ENCODE measurements around the gene OR8B8.
"Not testable (repeated sequence)": the region's sequence is repeated elsewhere in the genome, so short reads cannot be mapped to it uniquely, and the experiment has no call there.

The OR8B8 gene

DNA sequence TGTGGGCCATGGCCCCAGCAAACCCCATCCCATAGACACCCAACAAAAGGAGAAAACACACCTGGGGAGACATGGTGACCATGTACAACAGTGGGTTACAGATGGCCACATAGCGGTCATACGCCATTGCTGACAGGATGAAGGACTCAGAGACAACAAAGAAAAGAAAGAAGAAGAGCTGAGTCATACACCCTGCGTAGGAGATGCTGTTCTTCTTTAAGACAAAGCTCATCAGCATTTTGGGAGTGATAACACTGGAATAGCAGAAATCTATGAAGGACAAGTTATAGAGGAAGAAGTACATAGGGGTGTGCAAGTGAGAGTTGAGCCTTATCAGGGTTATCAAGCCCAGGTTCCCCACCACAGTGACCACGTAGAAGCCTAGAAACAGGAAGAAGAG lies 4.9 kb downstream of the OR8B8 start:
- DNase-seq = no peak

DNA sequence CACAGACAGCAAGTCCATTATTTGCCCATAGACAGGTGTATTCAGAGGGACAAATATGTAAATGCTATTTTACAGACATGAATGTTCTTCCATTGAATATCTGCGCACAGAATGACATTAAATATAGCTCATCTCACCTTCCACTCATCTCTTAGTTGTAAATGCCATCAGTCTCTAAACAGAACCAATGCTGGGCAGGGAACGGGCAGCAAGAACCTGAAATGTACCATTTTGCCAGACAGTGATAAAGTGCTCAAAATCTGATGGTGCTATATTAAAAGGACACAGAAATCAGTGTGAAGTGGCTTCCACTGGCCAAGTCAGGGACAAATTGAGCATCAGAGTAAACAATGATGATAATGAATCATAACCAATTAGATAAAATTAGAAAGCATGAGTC lies 10.8 kb downstream of the OR8B8 start:
- no peak for DNase-seq

DNA sequence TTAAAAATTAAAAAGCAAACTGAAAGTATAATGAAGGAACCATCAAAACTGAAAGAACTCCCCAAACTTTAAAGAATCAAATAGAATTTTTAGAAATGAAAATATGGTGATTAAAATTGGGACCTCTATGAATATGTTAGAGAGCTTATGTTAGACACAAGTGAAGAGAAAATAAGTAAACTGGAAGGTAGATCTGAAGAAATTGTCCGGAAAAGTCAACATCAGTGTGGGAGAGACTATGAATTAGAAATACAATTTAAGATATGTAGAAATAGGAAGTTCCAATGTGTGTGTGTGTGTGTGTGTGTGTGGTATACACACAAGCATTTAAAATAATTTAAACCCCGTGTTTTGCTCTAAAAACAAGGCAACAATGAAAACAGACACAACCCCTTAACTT lies 15.9 kb downstream of the OR8B8 start:
- DNase-seq = no peak

DNA sequence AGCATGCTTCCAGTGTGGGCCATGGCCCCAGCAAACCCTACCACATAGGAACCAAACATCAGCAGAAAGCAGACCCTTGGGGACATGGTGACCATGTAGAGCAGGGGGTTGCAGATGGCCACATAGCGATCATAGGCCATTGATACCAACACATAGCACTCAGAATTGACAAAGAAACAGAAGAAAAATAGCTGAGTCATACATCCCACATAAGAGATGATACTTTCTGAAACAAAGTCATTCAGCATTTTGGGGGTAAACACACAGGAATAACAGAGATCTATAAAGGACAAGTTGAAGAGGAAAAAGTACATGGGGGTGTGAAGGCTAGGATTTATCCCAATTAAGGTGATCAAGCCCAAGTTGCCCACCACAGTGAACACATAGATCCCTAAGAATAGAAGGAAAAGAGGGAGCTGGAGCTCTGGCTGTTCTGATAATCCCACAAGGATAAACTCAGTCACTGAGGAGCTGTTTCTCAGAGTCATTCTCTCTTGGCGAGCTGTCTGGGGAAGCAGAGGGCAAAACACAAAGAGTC lies 21.0 kb downstream of the OR8B8 start, which contains the start of gene OR8B4:
Gene OR8B4 (minus strand): TSS at position 488 of the 538 bp plus-strand sequence. CDS start 0 bp downstream, at position 488.
- no peak for DNase-seq

DNA sequence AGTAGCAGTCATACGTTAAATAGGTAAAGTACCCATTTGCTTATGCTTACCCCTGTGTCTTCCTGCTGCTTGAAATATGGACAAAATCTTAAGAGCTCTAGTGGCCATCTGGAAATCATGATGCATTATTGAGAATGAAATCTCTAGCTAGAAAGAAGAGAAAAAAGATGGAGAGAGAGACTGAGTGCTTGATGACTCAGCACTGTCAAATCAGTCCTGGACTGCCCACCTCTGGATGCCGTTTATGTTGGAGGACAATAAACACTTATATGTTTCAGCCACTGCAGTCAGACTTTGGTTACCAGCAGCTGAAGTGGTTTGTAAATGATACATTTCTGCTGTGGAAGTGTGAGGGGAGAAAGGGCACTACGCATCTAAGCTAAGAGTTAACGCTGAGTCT lies 24.5 kb downstream of the OR8B8 start:
- DNase-seq = no peak

DNA sequence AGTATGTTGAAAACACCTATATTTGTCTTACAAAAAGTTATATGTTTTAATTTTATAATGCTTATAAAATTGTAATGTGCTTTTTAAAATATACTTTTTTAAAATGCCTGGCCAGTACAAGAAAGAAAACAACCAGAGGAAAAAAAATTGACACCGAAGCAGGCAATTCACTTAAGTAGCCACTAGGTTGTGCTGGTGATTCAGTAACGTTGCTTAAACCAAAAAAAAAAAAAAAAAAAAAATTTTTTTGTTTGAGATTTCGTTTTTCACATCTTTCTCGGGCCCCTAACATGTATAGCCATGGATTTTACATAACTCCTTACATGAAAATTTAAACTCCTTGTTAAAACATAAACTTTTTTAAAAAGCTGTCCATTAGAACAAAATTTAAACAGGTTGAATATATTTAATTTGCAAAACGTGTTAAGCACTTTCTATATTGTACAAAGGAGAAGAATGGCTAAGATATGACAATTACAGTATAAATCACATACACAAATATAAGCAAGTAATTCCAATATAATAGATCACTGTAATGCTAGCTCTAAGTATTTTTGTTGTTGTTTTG lies 30.1 kb downstream of the OR8B8 start:
- no peak for DNase-seq

DNA sequence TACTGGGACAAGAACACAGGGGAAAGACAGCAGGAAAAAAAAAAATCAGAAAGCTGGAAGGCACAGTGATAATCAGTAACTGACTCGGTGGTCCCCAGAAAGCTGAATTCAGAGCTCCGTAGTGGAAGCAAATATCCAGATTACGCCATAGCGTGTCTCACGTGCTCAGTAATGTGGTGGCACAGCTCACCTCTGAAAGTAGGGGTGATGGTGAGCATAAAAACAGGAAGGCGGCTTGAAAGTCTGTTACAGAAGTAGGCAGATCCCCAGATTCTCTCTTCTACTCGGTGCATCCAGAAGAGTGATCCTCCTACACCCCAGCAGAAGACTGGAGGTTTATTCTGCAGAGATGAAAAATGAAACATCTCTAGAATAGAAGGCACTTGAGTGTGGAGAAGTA lies 35.6 kb downstream of the OR8B8 start:
- DNase-seq = no peak

DNA sequence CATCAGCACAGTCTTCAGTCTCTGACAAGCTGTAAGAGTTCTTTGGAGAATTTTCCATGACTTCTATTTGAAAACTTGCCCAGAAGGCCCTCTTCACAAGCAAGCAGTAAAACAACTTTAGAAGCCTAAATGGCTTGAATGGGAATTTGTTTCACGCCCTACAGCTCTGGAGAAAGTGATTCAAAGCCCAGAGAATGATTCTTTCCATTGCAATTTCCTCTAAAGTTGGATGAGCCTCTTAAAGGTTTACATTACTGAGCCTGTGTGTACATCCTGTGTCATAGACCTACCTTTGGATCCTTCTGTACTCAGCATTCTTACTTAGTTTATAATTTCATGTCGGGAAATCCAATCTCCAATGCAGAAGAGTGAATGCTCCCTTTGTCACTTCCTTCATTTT lies 39.9 kb downstream of the OR8B8 start:
- DNase-seq = no peak

DNA sequence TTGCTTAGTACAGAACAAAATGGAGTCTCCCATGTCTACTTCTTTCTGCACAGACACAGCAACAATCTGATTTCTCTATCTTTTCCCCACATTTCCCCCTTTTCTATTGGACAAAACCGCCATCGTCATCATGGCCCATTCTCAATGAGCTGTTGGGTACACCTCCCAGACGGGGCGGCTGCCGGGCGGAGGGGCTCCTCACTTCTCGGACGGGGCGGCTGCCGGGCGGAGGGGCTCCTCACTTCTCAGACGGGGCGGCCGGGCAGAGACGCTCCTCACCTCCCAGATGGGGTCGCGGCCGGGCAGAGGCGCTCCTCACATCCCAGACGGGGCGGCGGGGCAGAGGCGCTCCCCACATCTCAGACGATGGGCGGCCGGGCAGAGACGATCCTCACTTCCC lies 42.3 kb downstream of the OR8B8 start:
- not testable (repeated sequence) for DNase-seq

DNA sequence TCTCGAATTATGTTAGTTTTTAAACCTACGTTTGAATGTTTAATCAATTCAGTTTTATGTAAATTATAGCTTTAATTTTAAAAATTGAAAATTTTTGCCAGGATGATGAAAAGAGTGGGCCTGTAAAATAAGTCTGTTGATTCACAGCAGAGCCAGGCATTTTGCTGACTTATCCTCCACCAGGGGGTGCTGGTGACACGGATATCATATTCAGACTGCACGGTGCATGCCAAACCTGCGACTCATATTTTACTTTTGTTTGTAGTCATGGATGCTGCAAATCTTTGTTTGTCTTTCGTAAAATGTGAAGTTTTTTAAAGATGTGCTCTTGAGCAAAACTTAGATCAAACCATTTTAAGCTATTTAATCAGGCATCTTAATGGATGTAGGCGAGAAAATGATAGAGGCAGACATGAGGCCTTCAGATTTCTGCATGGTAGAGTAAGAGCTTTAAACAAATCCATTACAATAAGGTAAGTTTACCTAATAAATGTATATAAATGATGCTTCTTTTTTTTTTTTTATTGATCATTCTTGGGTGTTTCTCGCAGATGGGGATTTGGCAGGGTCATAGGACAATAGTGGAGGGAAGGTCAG lies 43.1 kb downstream of the OR8B8 start:
- no peak for DNase-seq

DNA sequence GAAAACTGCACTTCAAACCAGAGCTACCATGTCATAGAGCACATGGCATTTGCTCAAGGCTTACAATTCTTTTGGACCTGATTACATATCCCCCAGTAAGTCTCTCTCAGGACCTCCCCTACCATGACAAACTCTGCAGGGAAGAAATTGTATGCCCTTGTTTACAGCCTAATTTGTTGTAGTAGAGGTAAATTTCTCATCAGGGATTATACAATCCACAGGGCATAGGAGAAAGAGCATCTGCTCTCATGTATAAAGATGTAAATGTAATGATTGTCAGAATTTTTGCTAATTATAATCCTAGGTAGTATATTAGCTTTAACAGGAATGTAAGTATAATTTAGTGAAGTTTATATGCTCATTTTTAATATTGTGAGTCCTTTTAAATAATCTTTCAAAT lies 46.6 kb downstream of the OR8B8 start, which contains the start of gene OR8B3:
Gene OR8B3 (minus strand): TSS at position 101 of the 400 bp plus-strand sequence. CDS start 1,673 bp downstream, outside the sequence.
- no peak for DNase-seq

DNA sequence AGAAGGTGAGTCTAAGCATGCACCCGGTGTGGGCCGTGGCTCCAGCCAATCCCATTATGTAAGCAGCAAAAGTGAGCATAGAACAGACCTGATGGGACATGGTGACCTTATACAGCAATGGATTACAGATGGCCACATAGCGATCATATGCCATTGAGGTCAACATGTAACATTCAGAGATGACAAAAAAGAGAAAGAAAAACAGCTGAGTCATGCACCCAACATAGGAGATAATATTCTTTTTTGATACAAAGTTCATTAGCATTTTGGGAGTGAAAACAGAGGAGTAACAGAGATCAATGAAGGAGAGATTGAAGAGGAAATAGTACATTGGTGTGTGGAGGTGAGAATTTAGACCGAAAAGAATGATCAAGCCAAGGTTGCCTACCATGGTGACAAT lies 48.6 kb downstream of the OR8B8 start:
- DNase-seq = not testable (repeated sequence)

DNA sequence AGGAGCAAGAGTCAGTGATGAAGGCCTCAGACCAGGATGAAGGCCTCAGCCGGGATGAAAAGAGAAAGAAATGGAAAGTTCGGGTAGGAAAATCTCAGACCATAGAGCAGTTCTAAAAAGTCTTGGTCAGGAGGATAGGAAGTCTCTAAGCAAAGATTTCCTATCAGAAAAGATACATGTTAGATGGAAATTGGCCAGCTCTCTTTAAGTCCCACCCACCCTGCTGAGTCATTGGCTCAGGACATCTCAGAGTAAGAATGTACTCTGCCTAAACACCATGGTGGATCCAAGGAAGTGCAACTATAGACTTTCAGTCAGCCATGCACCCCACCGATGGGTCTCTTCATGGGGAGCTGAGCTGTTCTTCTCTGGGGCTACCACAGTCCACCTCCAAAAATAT lies 51.1 kb downstream of the OR8B8 start:
- DNase-seq = no peak
